Measurements from ENCODE around the gene PALLD. TPM values are rescaled to one million over a fixed set of nuclear protein-coding genes. Genes with fewer than 3 reads are reported as not detected.
A peak's percentile ranks its signal among the peaks of the same experiment; 100 is the strongest.

Gene PALLD
- total and polyA plus RNA-seq, 2 of the 8 experiments (the other 6 are each of a cell fraction or from before 2014, with no cell fraction given): 10.5 to 25.0 TPM

GRCh38 chr4:168632301-168632725 is 135.5 kb downstream of the PALLD start:
- Histone ChIP-seq H4K5ac (ENCODE audit: insufficient read length, low read depth, low read length) (no peak overlapping the region), H3K36me3 (ENCODE audit: control insufficient read depth in 2 of 4, insufficient read depth in 4 of 4, low read length in 3 of 4) (no peaks in the 10 kb centered on the region), H3K9me3 (ENCODE audit: insufficient read depth in 2 of 2, low read depth in 1 of 2, low read length in 1 of 2) (no peaks in the 10 kb centered on the region), H3K27me3 (replicated peaks in 1 of 4; ENCODE audit: control insufficient read depth in 3 of 4, extremely low read depth in 1 of 4, insufficient read depth in 3 of 4, low read length in 3 of 4) (peaks cover 0 to 1% (median 0%) of the 10 kb centered on the region in 4 experiments; a peak in 3 of 7 replicates), H3K23me2 (ENCODE audit: low read depth, low read length) (peaks cover 2% of the 10 kb centered on the region), H2BK15ac (ENCODE audit: low read length) (no peak overlapping the region), H4K91ac (replicated peaks; ENCODE audit: insufficient read length, low read length) (no peak overlapping the region), H3K14ac (ENCODE audit: insufficient read length) (no peak overlapping the region), H3K4me2 (ENCODE audit: insufficient read depth in 1 of 2, low read depth in 2 of 2, low read length in 2 of 2) (peak overlapping the region; percentile 75 to 78), H2BK120ac (replicated peaks; ENCODE audit: low read depth, low read length) (no peak overlapping the region), H3K79me1 (ENCODE audit: low read depth, low read length) (no peaks in the 10 kb centered on the region), H4K20me1 (replicated peaks in 1 of 2; ENCODE audit: control insufficient read depth in 1 of 2, insufficient read depth in 2 of 2, low read length in 2 of 2) (no peaks in the 10 kb centered on the region), H3K9ac (replicated peaks in 1 of 4; ENCODE audit: extremely low read depth in 1 of 4, low read depth in 3 of 4, low read length in 3 of 4) (peak overlapping the region in 3 of 4 experiments; percentile 14 to 55 (median 22); a peak in 3 of 7 replicates), H4K8ac (ENCODE audit: extremely low read depth, insufficient read depth, low read length) (no peak overlapping the region), H3K27ac (ENCODE audit: low read depth, low read length) (no peak overlapping the region), H3K79me2 (ENCODE audit: control insufficient read depth in 1 of 2, insufficient read depth in 2 of 2, low read length in 2 of 2) (no peaks in the 10 kb centered on the region), H3K4me3 (ENCODE audit: extremely low read depth in 1 of 4, insufficient read depth in 2 of 4, low read depth in 3 of 4, low read length in 4 of 4) (peak overlapping the region; percentile 77 to 88 (median 80)), H3K4me1 (replicated peaks in 1 of 4; ENCODE audit: control insufficient read depth in 3 of 4, insufficient read depth in 4 of 4, low read length in 3 of 4) (peaks cover 6 to 22% (median 18%) of the 10 kb centered on the region in 4 experiments; a peak in 6 of 7 replicates), H2BK20ac (ENCODE audit: low read length) (no peak overlapping the region), H3K23ac (ENCODE audit: insufficient read length) (no peak overlapping the region), H2BK12ac (ENCODE audit: low read depth, low read length) (no peak overlapping the region), H2AK5ac (ENCODE audit: low read depth, low read length) (no peak overlapping the region), H3K56ac (replicated peaks; ENCODE audit: insufficient read length, low read depth, low read length) (no peak overlapping the region), H3K18ac (ENCODE audit: extremely low read depth, low read length) (no peak overlapping the region; the same call in 1 of the 2 replicates), H3K4ac (replicated peaks; ENCODE audit: insufficient read length, low read depth, low read length) (no peak overlapping the region), H2AFZ (ENCODE audit: low read length) (peak overlapping the region; percentile 45; the same call in 1 of the 2 replicates), H2BK5ac (ENCODE audit: low read depth, low read length) (no peak overlapping the region)
- POLR2A ChIA-PET (ENCODE audit: partially characterized antibody): interaction anchor here (0.6 to 1.0 kb wide), 2 partner anchors 59 to 65 kb away, joined by 3 read pairs; no protein-coding TSS in a partner anchor
- FAIRE-seq: no peak
- no peak for DNase-seq (ENCODE audit: low read depth in 1 of 2, low spot score in 2 of 2)
- WGBS, 2 experiments (ENCODE audit: extremely low coverage in 1 of 2, insufficient coverage in 1 of 2, insufficient read length in 1 of 2, insufficient replicate concordance in 2 of 2, low coverage in 1 of 2, low lambda C conversion rate in 2 of 2, missing lambda C conversion rate in 1 of 2): 3% methylated on average over 6 of the region's 6 CpGs; no CpG with 5 or more reads in 1 of the 2 experiments
- CTCF ChIA-PET (ENCODE audit: partially characterized antibody): interaction anchor here (0.6 to 2.7 kb wide), 12 partner anchors 10 to 331 kb away, joined by 3 to 9 read pairs (median 3); no protein-coding TSS in a partner anchor
- TF ChIP-seq TEAD4 (IDR thresholded peaks at IDR 0.05; ENCODE audit: low read depth, low read length) (no peak), NANOG (IDR thresholded peaks at IDR 0.05; ENCODE audit: insufficient read depth, low read depth, low read length, poor library complexity, severe bottlenecking) (no peak), TBP (IDR thresholded peaks at IDR 0.05; ENCODE audit: low read depth, low read length) (no peak), CHD1 (IDR thresholded peaks at IDR 0.05; ENCODE audit: low read depth, low read length) (no peak)

All from H1 (cell line).